H1 (cell line): ENCODE data around the gene USP30. TPM values are rescaled to one million over a fixed set of nuclear protein-coding genes. Genes with fewer than 3 reads are reported as not detected.

Experiments used
- CHD7 ChIP-seq: fragments of 300-600 bp; sonication (generic); IDR thresholded peaks from 2 replicates; pipeline ENCODE4 v1.7.1; 2012; ENCODE audit warnings: low read length, moderate library complexity, mild to moderate bottlenecking, inconsistent platforms; ENCODE audit not compliant: insufficient replicate concordance
- polyA plus RNA-seq, 7 experiments: library from polyadenylated mRNA; depleted of rRNA in 3 of 7; stranded (reverse) in 5 of 7; unstranded in 2 of 7; fragments of >200 nt in 5 of 7; fragments of 200-250 nt in 2 of 7; gene quantifications; 1 replicate in 5 of 7; 2 replicates in 1 of 7; 4 replicates in 1 of 7; pipeline versions ENCODE4 v1.2.1 to v1.2.3, GENCODE V29; 2011 to 2013; ENCODE audit warnings: missing spikeins in 2 of 7, mixed read lengths in 2 of 7
- total RNA-seq: library from RNA; stranded (reverse); fragmentation: NEBNext Ultra II Directional; extraction: Animal tissue kit (Norgen Biotek cat#: 25700); gene quantifications from 2 replicates; pipeline ENCODE4 v1.2.1, GENCODE V29; 2021
- TF ChIP-seq, protein P1 (sequence below): IDR thresholded peaks from 2 replicates; pipeline ENCODE4 v1.6.1; 2011; ENCODE audit warnings: low read depth, mild to moderate bottlenecking, low read length; ENCODE audit not compliant: insufficient read depth

Gene USP30
- total and polyA plus RNA-seq, 2 of the 8 experiments (the other 6 are each of a cell fraction or from before 2014, with no cell fraction given): 7.0 to 12.2 TPM

- no peak for TF ChIP-seq CHD7
- TF ChIP-seq, protein P1, sequence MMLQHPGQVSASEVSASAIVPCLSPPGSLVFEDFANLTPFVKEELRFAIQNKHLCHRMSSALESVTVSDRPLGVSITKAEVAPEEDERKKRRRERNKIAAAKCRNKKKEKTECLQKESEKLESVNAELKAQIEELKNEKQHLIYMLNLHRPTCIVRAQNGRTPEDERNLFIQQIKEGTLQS: no peak
Observed at GRCh38 chr12:109115404-109115757, 63.0 kb downstream of the USP30 start (continued).
